Uterus (tissue), 2 donors: ENCODE measurements around the gene APC2.

Source experiments
- CTCF ChIP-seq, 4 experiments: fragments of 200-600 bp in 2 of 4; fragments of 450-650 bp in 2 of 4; sonication (generic) in 2 of 4; IDR thresholded peaks; one replicate each; pipeline ENCODE4 v1.5.1; 2016 to 2019; ENCODE audit warnings: antibody characterized with exemption in 4 of 4, mild to moderate bottlenecking in 2 of 4, moderate library complexity in 1 of 4
- POLR2A ChIP-seq, 2 donors: fragments of 450-650 bp; IDR thresholded peaks; one replicate each; pipeline ENCODE4 v1.6.1; 2016; ENCODE audit warnings: antibody characterized with exemption in 2 of 2, mild to moderate bottlenecking in 1 of 2, moderate library complexity in 1 of 2

- no peak for TF ChIP-seq CTCF (IDR thresholded peaks at IDR 0.05)
- TF ChIP-seq POLR2A (IDR thresholded peaks at IDR 0.05) = no peak
These were observed 39.7 kb upstream of the APC2 start for GRCh38 chr19:1410136-1410786.
